ENCODE results near the gene GPX1. TPM values are rescaled to one million over a fixed set of nuclear protein-coding genes. Genes with fewer than 3 reads are reported as not detected.

The GPX1 gene
- total RNA-seq, 1 experiment from 2014 or later, result 194 TPM

DNA sequence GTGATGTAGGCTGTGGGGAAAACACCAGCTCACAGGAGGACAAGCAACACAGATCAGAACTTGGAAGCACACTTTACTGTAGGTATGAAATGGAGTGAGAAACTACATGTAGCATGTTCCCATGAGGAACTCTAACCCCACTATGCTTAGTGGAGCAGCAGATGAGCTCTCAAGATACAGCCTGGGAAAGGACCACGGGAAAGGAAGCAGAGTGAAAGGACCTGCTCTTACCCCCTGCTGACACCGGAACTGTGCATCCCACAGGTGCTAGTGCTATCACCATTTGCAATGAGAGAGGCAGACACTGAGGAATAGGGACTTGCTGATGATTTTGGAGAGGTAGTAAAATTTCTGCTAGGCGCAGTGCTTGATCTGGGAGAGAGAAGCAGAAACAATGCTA lies 46.9 kb downstream of the GPX1 start:
- no peak for DNase-seq (ENCODE audit: low spot score)

DNA sequence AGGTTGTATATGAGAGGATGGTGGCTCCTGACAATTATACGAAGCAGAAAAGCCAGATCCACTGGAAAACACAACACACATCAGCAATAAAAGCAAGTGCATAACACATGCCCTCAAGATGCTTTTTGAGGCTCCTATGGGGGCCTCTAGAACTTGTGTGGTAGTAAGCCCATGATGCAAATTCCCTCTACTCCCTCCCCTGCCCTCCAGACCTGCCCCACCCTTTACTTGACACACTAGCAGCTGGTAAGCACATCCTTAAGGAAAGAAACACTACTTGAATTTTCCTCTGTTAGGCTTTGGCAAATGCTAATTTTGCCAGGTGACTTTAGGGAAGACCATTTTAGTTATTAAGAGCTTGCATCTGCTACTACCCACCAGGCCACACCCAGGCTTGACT lies 47.5 kb downstream of the GPX1 start:
- DNase-seq (ENCODE audit: low spot score), result no peak

Other genes with a start within 250 kb of the GPX1 start
- gene USP19, start 237.5 kb downstream of the GPX1 start, total RNA-seq (2014; rRNA removed; shearing (Covaris generic)), result 18.4 and 18.5 TPM in 2 replicates
- 40.7 and 43.8 TPM in 2 replicates for gene LAMB2, start 225.3 kb downstream of the GPX1 start, total RNA-seq (2014; rRNA removed; shearing (Covaris generic))
- gene CCDC71, start 192.0 kb downstream of the GPX1 start, total RNA-seq (2014; rRNA removed; shearing (Covaris generic)), result 24.1 and 25.4 TPM in 2 replicates
- gene KLHDC8B, start 186.8 kb downstream of the GPX1 start, total RNA-seq (2014; rRNA removed; shearing (Covaris generic)), result 2.0 and 2.5 TPM in 2 replicates
- gene C3orf62, start 81.1 kb downstream of the GPX1 start, total RNA-seq (2014; rRNA removed; shearing (Covaris generic)), result 0.16 and 0.97 TPM in 2 replicates
- gene USP4, start 18.3 kb downstream of the GPX1 start, total RNA-seq (2014; rRNA removed; shearing (Covaris generic)), result 2.7 and 6.5 TPM in 2 replicates
- gene RHOA, start 53.6 kb upstream of the GPX1 start, total RNA-seq (2014; rRNA removed; shearing (Covaris generic)), result 283 and 305 TPM in 2 replicates
- gene TCTA, start 54.1 kb upstream of the GPX1 start, total RNA-seq (2014; rRNA removed; shearing (Covaris generic)), result 23.8 and 27.6 TPM in 2 replicates
- gene AMT, start 64.1 kb upstream of the GPX1 start, total RNA-seq (2014; rRNA removed; shearing (Covaris generic)), result 1.2 TPM in 1 of 2 replicates, not detected in the other
- gene NICN1, start 71.0 kb upstream of the GPX1 start, total RNA-seq (2014; rRNA removed; shearing (Covaris generic)), result 1.1 and 1.3 TPM in 2 replicates
- 30.8 and 32.4 TPM in 2 replicates for gene DAG1, start 111.9 kb upstream of the GPX1 start, total RNA-seq (2014; rRNA removed; shearing (Covaris generic))
- 0.04 and 0.16 TPM in 2 replicates for gene BSN, start 196.1 kb upstream of the GPX1 start, total RNA-seq (2014; rRNA removed; shearing (Covaris generic))